CD4-positive, alpha-beta T cell treated with Interleukin-2 at 100 ng/mL for 4 hours (primary cell): Measurements from ENCODE around the gene XPOT.

ENCODE experiments used
- DNase-seq: peaks from one replicate; pipeline ENCODE4 v3.0.0-alpha.2; 2020; ENCODE audit warnings: low spot score

XPOT gene

DNA sequence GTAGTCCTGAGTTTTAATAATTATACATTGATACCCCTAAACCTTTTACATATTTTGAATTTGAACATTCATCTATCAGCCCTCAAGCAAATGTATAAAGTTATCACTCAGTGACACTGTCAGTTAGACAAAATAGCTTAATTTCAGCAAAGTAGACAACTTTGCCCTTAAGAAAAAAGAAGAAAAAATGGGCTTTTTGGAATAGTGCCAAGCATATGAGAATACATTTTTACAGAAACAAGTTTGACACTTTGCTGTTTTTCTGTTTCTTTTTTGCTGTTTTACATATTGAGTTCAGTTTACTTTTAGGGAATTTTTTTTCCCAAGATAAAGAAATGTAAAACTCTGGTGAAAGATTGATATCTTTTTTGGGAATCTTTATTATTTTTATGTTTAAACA lies 62.0 kb downstream of the XPOT start:
- no peak for DNase-seq

DNA sequence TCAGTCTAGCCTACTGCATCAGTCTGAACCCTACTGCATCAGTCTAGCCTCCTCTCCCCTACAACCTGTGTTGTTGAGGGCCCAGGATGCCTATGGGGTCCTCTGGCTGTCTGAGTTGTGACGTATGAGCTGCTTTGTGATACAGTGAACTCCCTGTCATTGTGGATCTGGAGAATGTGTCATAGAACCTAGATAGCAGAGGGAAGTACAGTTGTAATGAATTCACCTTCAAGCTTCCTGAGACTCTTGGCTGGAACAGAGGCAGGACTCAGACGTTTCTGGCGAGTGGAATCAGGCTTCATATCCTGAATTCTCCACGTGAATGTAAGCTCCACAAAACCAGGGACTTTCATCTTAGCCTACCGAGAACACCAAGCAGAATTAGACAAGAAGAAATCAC lies 64.8 kb downstream of the XPOT start:
- no peak for DNase-seq

DNA sequence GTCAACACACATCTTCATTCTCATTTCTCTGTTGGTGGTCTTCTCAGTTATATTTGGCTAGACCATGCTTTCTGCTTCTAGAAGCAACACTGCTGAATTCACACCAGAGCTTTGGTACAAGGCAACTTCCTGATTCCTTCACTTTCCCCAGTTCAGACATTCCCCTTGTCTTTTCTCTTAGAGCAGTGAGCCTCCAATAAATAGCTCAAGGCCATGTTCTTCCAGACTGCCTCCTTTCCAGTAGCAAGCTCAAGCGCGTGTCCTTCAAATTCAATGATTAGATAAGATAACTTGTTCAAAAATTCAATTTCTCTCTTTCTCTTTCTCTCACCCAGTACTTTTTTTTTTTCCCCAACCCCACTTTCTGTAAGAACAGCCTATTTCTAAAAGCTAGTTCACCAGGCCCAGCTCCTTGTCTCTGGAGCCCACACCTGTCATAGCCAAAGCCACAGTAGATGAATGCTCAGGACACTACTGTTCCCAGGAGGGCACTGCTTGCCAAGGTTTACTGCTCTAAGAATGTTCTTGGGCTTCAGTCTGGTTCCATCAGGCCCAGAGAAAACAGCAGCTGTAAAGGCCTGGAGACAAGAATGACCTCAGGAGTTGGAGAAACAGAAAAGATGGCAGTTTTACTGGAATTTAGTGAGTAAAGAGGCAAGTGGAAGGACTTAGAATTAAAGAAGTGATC lies 65.4 kb downstream of the XPOT start:
- no peak for DNase-seq

DNA sequence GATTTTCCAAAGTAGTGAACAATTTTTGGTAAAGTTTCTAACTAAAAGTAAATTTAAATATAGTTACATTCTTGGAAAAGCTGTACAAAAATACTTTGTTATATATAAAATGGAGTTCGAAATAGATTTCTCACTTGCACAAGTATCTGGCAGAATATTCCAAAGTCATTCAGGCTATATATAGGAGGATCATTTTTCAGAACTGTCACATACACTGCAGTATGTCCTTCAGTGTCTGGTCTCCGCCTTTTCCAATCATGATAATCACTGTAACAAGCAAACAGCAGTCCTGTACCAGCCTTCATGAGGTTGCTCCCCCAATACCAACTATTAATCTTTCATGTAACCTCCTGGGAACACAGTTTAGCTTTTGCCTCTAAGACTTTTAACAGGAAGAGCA lies 66.3 kb downstream of the XPOT start:
- DNase-seq = no peak

DNA sequence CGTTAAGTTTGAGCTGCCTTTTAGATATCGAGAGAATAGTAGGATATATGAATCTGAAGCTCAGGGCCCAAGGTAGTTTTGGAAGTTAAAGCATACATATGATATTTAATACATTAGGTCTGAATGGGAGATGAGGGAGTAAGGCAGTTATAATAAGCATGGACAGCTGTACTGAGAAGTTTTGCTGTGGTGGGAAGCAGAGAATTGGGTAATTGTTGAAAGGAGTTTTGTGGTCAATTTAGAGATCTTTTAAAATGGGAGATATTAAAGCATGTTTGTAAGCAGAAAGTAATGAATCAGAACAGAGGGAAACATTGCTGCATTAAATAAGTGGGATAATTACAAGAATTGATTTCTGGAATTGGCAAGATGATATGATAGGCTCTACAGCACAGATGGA lies 69.0 kb downstream of the XPOT start:
- no peak for DNase-seq

DNA sequence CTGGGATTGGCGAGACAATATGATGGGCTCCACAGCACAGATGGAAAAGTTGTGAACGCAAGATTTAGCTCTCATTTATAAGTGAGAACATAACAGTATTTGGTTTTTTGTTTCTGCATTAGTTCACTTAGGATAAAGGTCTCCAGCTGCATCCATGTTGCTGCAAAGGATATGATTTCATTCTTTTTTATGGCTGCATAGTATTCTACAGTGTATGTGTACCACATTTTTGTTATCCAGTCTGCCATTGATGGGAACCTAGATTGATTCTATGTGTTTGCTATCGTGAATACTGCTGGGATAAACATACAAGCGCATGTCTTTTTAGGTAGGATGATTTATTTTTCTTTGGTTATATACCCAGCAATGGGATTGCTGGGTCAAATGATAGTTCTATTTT lies 71.3 kb downstream of the XPOT start:
- DNase-seq = no peak

DNA sequence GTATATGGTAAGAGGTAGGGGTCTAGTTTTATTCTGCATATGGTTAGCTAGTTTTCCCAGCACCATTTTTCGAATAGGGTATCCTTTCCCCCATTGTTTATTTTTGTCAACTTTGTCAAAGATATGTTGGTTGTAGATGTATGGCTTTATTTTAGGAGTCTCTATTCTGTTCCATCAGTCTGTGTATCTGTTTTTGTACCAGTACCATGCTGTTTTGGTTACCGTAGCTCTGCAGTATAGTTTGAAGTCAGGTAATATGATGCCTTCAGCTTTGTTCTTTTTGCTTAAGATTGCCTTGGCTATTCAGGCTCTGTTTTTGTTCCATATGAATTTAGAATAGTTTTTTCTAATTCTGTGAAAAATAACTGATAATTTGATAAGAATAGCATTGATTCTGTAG lies 72.7 kb downstream of the XPOT start:
- no peak for DNase-seq

DNA sequence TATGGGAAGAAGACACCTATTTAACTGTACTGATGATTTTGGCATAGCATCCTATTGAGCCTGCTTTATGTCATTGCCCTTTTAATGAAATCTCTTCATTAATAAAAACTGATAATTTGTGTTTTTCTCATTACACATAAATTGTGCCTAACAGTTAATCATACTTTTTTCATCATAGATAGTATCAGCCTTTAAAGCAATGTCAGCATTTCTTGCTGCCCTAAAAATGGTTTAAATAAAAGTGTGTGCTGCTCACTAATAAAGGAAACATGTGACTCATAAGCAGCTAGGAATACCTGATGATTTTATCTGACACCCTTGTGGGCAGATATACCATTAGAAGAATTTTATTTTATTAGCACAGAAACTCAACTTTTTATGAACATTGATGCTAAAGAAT lies 74.5 kb downstream of the XPOT start:
- no peak for DNase-seq

DNA sequence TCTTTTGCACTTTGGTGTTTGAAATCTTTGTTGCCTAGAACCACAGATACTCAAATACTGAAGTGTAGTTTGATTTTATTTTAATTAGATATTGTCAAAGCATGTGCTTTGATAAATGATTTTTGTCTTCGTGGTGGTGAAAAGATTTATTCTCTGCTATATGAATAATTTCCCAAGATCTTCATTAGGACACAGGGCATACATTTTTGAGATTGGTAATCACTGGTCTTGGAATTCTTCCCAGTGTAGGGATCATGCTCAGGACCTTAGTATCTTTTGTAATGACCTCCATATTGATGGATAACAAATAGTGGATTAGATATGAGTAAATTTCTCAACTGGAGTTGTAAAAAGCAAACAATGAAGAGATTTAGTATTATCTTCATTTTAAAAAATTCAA lies 76.0 kb downstream of the XPOT start:
- no peak for DNase-seq

DNA sequence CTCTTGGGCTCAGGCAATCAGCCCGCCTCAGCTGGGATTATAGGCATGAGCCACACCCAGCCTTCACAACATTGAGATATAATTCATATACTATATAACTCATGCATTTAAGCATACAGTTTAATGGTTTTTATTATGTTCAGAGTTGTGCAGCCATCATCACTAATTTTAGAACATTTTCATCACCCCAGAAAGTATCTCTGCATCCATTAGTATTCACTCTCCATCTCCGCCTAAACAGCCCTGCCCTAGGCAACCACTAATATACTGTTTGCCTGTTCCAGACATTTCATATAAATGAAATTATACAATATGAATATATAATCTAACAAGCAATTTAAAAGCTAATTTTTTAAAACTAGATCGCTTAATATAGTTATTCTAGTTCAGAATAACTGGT lies 82.5 kb downstream of the XPOT start:
- DNase-seq = no peak

DNA sequence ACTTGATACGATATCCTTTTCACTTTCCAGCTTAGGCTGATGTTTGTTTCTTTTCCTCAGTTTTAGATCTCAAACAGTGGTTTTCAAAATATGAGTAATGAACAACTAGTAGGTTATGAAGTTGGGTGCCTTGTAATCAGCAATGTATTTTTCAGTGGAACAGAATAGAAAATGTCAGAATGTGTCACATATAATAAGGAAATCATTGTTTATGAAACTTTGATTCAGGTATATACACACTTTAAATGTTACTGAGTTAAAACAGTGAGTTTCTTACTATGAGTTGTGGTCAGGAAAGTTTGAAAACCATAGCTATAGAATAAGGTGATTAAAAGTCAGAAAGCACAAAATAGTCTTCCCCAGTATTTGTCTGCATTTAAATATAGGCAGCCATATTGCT lies 87.5 kb downstream of the XPOT start:
- no peak for DNase-seq

DNA sequence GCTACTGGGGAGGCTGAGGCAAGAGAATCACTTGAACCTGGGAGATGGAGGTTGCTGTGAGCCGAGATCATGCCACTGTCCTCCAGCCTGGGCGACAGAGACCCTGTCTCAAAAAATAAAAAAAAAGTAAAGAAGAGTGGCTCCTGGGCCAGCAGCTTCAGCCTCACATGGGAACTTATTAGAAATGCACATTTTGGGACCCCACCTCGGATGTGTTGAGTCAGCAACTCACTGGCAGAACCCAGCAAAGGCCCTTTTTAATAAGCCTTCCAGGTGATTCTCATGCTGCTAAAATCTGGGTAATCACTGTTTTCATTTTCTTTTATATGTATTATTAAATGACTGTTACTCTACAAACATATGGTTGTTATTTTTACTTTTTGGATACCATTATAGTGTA lies 89.3 kb downstream of the XPOT start:
- no peak for DNase-seq

DNA sequence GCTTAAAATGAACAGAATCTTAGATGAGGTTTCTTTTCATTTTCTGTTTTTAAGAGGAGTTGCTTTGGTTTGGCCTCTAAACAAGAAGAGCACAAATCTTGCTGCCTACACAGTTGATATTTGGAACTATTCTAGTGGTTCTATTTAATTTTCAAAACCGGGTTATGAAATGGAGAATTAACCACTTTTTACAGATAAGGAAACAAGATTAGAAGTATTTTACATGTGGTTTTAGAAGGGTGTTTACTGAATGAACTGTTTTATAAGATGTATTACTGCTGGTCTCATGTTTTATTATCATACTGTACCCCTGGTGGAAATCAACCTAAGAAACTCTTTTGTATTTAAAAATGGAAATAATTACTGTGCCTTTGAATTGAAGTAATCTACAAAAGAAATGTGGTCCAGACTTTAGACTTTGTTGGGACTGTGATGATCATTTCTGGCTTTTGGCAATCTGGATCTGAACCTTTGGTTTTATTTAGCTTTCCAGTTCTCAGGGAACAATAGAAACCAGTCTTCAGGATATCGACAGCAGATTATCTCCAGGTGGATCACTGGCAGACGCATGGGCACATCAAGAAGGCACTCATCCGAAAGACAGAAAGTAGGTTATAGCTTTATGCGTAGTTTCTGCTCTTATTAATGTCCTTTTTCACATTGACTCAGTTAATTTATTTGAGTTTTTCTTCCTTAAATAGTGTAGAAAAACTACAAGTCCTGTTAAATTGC lies 91.0 kb downstream of the XPOT start:
- no peak for DNase-seq

DNA sequence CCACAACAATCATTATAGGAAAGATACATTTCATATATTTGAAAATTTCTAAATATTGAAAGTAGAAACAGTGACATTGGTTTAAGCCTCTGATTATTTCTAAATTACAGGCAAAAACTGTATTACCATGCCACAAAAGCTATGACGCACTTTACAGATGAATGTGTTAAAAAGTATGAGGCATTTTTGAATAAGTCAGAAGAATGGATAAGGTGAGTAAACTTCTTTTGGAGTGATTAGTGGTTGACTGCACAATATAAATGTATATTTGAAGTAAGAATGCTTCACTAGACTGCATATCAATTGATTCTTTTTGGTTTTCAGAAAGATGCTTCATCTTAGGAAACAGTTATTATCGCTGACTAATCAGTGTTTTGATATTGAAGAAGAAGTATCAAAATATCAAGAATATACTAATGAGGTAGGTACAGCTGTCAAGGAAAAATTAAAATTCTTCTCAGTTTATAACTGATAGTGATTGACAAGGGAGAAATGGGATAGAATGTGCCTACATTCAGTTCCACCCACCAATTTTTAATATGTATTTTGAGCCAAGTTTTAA lies 92.7 kb downstream of the XPOT start:
- no peak for DNase-seq

DNA sequence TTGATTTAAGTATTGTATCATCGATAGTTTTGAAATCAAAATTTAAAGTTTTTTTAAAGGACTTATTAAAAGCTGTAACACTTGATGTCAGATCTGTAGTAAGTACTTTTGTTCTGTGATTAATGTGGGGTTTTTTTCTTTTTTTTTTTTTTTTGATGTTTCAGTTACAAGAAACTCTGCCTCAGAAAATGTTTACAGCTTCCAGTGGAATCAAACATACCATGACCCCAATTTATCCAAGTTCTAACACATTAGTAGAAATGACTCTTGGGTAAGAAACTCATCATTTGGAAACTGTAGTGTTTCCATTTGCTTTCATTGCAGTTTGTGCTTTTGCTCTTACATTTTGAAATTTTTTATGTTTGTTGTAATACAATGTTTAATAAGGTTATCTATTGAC lies 93.3 kb downstream of the XPOT start:
- DNase-seq = no peak

DNA sequence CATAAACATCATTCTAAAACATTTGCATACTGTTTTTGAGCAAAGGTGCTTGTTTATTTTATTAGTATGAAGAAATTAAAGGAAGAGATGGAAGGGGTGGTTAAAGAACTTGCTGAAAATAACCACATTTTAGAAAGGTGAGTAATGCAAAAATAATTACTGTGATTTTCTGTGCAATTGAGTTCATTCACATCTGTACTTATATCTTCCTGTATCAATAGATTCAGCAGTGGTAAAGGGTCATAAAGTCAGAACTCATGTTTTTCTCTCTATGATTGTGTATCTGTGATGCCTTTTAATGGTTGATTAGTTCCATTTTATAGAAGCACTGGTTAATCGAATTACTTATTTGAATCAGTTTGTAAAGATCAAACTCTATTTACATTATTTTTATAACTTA lies 93.7 kb downstream of the XPOT start:
- DNase-seq = no peak

DNA sequence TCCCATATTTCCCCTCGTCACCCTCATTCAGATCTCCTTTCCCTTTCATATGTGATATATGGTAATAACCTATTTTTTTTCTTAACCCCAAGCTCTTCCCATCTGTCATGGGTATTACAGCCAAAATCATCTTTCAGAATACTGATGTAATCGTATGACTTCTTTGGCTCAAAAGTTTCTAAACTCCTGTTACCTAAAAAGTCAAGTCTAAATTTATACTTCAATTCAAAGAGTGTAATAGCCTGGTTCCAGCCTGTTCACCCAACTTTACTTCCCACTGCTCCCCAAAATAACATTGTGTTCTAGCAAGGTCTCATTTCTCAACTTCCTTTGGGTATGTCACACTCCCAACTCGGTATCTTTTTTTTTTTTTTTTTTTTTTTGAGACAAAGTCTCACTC lies 96.2 kb downstream of the XPOT start:
- DNase-seq = no peak
